NT2/D1 (cell line): ENCODE data around the gene LYRM4.
A peak's percentile ranks its signal among the peaks of the same experiment; 100 is the strongest.

ENCODE experiments used
- DNase-seq: peaks from one replicate; pipeline ENCODE4 v3.0.0-alpha.2; 2011; ENCODE audit warnings: low read depth, low spot score
- H3K27me3 ChIP-seq: 2 replicates; pipeline ENCODE4 v1.6.0; 2011; ENCODE audit warnings: mild to moderate bottlenecking; ENCODE audit not compliant: insufficient read length, insufficient read depth
- H3K36me3 ChIP-seq: 2 replicates; pipeline ENCODE4 v1.6.1; 2011; ENCODE audit warnings: mild to moderate bottlenecking, low read length, mixed read lengths; ENCODE audit not compliant: insufficient read depth, insufficient read length
- H3K4me1 ChIP-seq: 2 replicates; pipeline ENCODE4 v1.5.1; 2011; ENCODE audit not compliant: insufficient read depth, insufficient read length
- H3K4me3 ChIP-seq: 2 replicates; pipeline ENCODE4 v1.5.1; 2011; ENCODE audit warnings: low read depth; ENCODE audit not compliant: insufficient read length
- H3K9ac ChIP-seq: 2 replicates; pipeline ENCODE4 v1.6.0; 2011; ENCODE audit warnings: low read depth; ENCODE audit not compliant: insufficient read length
- H3K9me3 ChIP-seq: 2 replicates; pipeline ENCODE4 v1.5.1; 2011; ENCODE audit warnings: mild to moderate bottlenecking, low read length; ENCODE audit not compliant: insufficient read depth
- SUZ12 ChIP-seq: IDR thresholded peaks from 2 replicates; pipeline ENCODE4 v1.6.1; 2011; ENCODE audit not compliant: insufficient read length, insufficient read depth; ENCODE audit errors: extremely low read depth
- YY1 ChIP-seq: IDR thresholded peaks from 2 replicates; pipeline ENCODE4 v1.6.1; 2011; ENCODE audit not compliant: insufficient read length, insufficient read depth
- ZNF274 ChIP-seq: IDR thresholded peaks from 2 replicates; pipeline ENCODE4 v1.6.1; 2011; ENCODE audit warnings: mild to moderate bottlenecking, low read depth, low read length

Gene LYRM4

DNA sequence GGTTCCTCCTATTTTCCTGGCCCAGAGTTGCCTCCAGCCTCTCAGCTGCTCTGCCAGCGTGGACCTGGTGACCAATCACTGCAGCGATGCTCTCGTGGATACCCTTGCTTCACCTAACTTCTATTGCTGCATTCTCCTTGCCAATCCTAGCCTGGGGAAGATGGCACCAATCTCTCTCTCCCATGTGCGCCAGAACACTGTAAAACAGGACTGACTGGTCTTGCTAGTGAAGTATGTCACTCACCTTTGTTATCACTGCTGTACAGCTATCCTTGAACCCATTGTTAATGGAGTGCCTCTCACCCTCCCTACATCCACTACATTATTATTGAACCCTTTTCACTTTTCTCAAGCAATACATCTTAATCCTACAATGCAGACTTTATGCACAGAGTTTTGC is 80.1 kb downstream of the LYRM4 start:
- no peak overlapping the region for H3K9ac ChIP-seq
- H3K4me1 ChIP-seq = no peaks in the 10 kb centered on the region
- H3K27me3 ChIP-seq = no peaks in the 10 kb centered on the region
- TF ChIP-seq ZNF274 = no peak
- no peak for TF ChIP-seq YY1
- no peak for TF ChIP-seq SUZ12
- H3K9me3 ChIP-seq = no peaks in the 10 kb centered on the region
- peaks cover 3% of the 10 kb centered on the region for H3K36me3 ChIP-seq
- H3K4me3 ChIP-seq = no peak overlapping the region
- DNase-seq = no peak

DNA sequence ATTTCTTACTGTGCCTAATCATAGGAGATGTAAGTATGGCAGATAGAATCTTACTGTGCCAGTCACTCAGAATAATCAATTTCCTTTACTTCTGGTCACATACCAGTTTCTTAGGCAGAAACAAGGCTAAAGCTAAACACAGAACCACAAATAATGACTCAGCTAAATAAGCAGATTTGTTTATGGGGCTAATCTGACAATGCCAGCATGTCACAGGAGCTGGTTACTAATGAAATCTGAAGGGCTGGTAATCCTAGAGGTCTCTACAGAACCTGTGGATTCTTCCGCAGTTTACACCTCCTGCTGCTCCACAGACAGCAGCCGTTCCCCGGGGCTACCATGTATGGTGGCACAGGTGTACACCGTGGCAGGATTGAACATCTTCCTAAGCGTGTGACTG is 80.8 kb downstream of the LYRM4 start:
- DNase-seq = no peak
- H3K27me3 ChIP-seq = no peaks in the 10 kb centered on the region
- no peak for TF ChIP-seq YY1
- no peak for TF ChIP-seq ZNF274
- no peak for TF ChIP-seq SUZ12
- H3K4me3 ChIP-seq = no peak overlapping the region
- no peaks in the 10 kb centered on the region for H3K4me1 ChIP-seq
- H3K9me3 ChIP-seq = no peaks in the 10 kb centered on the region
- peaks cover 3% of the 10 kb centered on the region for H3K36me3 ChIP-seq
- H3K9ac ChIP-seq = no peak overlapping the region

DNA sequence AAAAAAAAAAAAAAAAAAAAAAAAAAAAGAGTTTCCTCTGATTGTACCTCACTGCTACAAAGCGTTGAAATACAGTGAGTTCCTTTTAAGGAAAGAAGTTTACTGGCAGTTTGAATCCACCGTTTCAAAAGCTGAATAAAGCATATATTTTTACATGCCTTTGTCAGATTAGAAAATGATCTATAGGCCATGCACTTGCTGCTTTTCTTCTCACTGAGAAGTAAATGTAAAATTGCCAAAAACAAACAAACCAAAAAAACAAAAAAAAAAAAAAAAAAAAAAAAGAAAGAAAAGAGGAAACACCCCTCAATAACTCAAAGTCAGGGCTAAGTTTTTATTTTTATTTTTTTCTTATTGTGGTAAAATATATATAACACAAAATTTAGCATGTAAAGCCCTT is 81.9 kb downstream of the LYRM4 start:
- Histone ChIP-seq H3K4me3 (no peak overlapping the region), H3K4me1 (no peaks in the 10 kb centered on the region), H3K27me3 (no peaks in the 10 kb centered on the region), H3K9ac (no peak overlapping the region), H3K36me3 (peaks cover 3% of the 10 kb centered on the region), H3K9me3 (no peaks in the 10 kb centered on the region)
- TF ChIP-seq YY1 = no peak
- no peak for DNase-seq

DNA sequence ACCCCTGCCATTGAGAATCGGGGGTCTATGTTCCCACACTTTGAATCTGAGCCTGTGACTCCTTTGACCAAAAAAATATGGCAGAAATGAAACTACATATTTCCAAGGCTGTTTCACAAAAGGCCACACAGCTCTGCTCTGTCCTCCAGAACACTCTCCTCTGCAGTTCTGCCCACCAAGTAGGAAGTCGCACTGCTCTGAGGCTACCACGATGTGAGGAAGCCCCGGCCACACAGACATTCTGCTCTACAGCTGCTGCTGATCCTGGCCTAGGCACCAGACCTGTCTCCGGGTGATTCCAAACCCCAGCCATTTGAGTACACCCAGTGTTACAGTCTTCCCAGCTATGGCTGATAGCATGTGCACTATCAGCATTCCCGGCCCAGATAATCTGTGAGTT is 85.1 kb downstream of the LYRM4 start:
- no peak overlapping the region for H3K4me3 ChIP-seq
- no peak for DNase-seq
- TF ChIP-seq YY1 = no peak
- TF ChIP-seq ZNF274 = no peak
- TF ChIP-seq SUZ12 = no peak
- peaks cover 3% of the 10 kb centered on the region for H3K36me3 ChIP-seq
- H3K9me3 ChIP-seq = no peaks in the 10 kb centered on the region
- peaks cover 3% of the 10 kb centered on the region for H3K4me1 ChIP-seq
- H3K27me3 ChIP-seq = no peaks in the 10 kb centered on the region
- H3K9ac ChIP-seq = no peak overlapping the region

DNA sequence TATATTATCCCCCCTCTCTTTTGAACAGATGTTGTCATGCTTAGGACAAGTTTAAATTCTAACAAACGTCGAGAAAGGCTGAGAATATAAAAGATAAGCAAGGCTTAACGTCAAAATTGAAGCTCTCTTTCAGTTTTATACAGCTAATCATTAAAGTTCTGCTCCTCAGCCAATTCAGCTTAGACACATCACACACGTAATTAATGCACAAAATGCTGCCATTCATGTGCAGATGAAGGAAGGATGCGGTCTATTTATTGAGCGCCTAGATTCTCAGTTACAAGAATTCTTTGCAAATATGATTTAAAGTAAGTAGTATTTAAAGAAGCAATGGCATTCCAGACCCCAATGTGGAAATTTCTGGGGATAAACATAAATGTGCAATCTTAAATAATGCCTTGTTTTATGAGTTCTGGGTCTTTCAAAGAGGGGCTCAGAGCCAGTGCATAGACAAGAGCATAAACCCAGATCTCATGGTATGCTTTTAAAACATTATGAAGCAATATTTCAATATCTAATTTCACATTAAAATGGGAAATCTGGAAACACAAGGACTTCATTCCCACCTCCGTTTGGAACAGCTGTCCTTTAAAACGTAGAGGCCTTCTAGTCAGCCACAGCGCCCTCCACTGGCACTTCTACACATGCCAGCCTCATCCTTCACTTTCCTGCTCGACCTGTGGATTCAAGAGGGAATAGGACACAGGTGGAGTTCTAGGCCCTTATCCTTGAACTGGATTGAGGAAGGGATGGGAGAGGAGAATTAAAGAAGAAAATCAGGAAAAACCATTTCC is 85.8 kb downstream of the LYRM4 start:
- Histone ChIP-seq H3K9me3 (no peaks in the 10 kb centered on the region), H3K36me3 (peaks cover 3% of the 10 kb centered on the region), H3K4me3 (no peak overlapping the region), H3K9ac (no peak overlapping the region), H3K27me3 (no peaks in the 10 kb centered on the region), H3K4me1 (peaks cover 3% of the 10 kb centered on the region)
- TF ChIP-seq SUZ12 (no peak), YY1 (no peak), ZNF274 (no peak)
- peak; percentile 42 for DNase-seq

DNA sequence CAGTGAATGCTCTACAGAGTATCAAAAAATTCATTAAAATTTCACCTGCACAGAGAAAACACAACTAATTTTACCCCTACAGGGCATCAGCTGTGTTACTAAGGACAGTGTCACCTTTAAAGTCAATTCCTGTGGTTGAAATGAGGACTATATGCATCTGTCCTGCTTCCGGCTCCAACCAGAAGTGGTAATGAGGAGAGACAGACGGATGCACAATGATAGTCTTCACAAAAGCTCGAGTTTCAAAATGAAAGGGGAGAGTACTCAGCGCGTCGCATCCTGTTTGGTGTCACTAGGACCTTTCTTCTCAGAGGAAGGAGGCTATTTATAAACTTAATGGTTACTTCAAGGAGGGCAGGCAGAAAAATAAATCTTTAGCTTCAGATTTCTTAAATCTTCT is 86.5 kb downstream of the LYRM4 start:
- Histone ChIP-seq H3K9me3 (no peaks in the 10 kb centered on the region), H3K27me3 (no peaks in the 10 kb centered on the region), H3K36me3 (peaks cover 3% of the 10 kb centered on the region), H3K4me1 (peaks cover 3% of the 10 kb centered on the region), H3K9ac (no peak overlapping the region), H3K4me3 (no peak overlapping the region)
- DNase-seq = no peak
- no peak for TF ChIP-seq YY1
- no peak for TF ChIP-seq SUZ12
- TF ChIP-seq ZNF274 = no peak

DNA sequence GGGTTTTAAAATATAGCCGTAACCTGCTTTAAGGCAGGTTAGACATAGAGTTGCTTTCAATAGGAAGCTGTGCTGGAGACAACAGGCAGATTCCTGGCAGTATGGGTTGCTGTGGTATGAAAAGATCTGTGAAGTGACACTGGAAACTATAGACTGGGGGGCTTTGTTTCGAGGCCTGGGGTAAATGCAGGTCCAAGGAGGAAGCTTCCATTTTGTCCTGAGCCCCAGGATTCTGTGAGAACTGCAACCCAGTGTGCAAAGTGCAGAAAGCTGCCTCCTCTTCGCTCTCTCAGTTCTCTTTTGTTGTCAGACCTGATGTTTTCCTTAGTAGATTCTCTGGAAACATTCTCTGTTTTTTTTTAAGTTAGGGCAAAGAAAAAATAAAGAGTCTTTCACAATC is 86.9 kb downstream of the LYRM4 start:
- DNase-seq = no peak
- Histone ChIP-seq H3K9me3 (no peaks in the 10 kb centered on the region), H3K27me3 (no peaks in the 10 kb centered on the region), H3K36me3 (peaks cover 3% of the 10 kb centered on the region), H3K4me3 (no peak overlapping the region), H3K4me1 (peaks cover 3% of the 10 kb centered on the region), H3K9ac (no peak overlapping the region)
- no peak for TF ChIP-seq ZNF274
- TF ChIP-seq YY1 = no peak
- no peak for TF ChIP-seq SUZ12
